Fibroblast of mammary gland (primary cell): ENCODE measurements around the gene CYB5B.

Experiments
- DNase-seq: peaks from one replicate; pipeline ENCODE4 v3.0.0-alpha.2; 2010; ENCODE audit warnings: low read depth
- H3K4me3 ChIP-seq: 2 replicates; pipeline ENCODE4 v1.5.1; 2011; ENCODE audit warnings: low read depth, mild to moderate bottlenecking, low read length, moderate library complexity; ENCODE audit not compliant: control insufficient read depth
- TF ChIP-seq, protein P1 (sequence below): conservative IDR thresholded peaks from 2 replicates; pipeline ENCODE4 v1.5.1; 2011; ENCODE audit warnings: low read depth, low read length, inconsistent platforms; ENCODE audit not compliant: control insufficient read depth, insufficient read depth

The CYB5B gene

DNA sequence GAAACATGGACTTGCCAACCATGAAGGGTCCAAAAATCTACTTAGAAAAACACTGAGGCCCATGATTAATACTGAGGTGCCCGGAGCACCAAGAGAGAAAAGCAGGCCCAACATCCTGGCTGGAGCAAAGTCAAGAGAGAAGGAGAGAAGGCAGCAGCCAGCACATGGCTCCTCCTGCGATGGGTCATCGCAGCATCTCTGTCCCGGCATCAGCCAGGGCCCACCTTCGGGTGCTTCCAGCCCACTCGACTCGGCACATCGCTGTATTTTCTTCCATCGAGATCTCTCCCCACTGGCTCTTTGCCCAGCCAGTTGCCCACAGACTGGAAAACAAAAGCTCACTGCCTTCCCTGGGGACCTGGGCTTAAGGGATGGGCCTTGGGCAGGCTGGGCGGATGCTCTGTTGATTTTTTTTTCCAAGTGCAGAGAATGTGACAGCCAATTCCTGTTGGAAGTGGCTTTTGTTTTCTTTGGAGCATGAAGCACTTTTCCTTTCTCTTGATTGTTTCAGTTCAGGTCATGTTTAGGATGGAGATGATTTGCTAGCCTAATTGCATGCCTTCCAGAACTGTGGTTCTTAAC is 58.1 kb downstream of the CYB5B start:
- TF ChIP-seq, protein P1, sequence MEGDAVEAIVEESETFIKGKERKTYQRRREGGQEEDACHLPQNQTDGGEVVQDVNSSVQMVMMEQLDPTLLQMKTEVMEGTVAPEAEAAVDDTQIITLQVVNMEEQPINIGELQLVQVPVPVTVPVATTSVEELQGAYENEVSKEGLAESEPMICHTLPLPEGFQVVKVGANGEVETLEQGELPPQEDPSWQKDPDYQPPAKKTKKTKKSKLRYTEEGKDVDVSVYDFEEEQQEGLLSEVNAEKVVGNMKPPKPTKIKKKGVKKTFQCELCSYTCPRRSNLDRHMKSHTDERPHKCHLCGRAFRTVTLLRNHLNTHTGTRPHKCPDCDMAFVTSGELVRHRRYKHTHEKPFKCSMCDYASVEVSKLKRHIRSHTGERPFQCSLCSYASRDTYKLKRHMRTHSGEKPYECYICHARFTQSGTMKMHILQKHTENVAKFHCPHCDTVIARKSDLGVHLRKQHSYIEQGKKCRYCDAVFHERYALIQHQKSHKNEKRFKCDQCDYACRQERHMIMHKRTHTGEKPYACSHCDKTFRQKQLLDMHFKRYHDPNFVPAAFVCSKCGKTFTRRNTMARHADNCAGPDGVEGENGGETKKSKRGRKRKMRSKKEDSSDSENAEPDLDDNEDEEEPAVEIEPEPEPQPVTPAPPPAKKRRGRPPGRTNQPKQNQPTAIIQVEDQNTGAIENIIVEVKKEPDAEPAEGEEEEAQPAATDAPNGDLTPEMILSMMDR, result no peak
- DNase-seq, result peak; percentile 90
- no peak overlapping the region for H3K4me3 ChIP-seq

DNA sequence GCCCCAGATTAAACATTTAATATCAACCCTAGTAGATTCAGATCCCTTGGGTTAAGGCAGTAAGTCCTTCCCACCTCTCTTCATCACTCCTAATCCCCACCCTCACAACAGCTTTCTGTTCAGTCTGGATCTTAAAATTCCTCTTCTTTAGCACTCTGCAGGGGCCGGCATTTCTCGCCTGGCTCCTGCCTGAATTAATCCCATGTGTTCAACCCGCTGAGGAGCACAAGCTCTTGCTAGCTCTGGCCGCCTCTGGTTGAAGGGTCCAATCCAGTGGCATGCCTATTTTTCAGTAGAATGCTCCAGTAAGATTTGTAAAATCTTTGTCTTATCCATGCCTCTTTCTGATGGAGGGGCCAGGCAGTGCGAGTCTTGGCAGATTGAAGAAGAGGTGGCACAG is 59.2 kb downstream of the CYB5B start:
- no peak for DNase-seq
- TF ChIP-seq, protein P1, result no peak
- H3K4me3 ChIP-seq, result no peak overlapping the region

DNA sequence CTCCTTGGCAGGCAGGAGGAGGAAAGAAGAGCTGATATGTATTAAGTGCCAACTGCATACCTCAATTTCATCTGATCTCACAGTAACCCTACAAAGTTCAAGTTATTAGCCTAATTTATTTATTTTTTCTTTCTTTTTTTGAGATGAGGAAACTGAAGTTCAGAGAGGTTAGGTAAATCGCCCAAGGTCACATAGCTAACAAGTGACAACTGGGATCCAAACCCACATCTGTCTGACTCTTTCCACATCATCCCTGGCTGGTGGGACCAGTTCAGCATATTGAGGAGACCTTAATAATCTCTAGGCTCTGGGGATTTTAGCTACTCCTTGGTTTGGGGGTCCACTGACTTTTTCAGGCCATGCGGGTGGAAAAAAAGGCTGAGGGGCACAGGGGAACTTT is 60.9 kb downstream of the CYB5B start:
- TF ChIP-seq, protein P1, result no peak
- no peak for DNase-seq
- no peak overlapping the region for H3K4me3 ChIP-seq

DNA sequence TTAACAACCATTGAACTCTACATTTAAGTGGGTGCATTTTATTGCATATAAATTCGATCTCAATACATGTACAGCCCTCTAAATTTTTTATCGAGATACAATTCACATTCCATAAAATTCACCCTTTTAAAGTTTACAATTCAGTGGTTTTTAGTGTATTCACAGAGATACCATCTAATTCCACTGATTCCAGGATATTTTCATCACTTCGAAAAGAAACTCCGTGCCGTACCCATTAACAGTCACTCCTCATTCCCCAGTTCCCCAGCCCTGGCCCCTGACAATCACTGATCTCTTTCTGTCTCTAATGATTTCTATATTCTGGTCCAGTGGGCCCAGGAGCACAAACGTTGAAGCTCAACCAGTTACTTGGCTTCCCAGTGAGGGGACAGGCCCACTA is 61.4 kb downstream of the CYB5B start:
- H3K4me3 ChIP-seq, result no peak overlapping the region
- no peak for DNase-seq
- TF ChIP-seq, protein P1, result no peak

DNA sequence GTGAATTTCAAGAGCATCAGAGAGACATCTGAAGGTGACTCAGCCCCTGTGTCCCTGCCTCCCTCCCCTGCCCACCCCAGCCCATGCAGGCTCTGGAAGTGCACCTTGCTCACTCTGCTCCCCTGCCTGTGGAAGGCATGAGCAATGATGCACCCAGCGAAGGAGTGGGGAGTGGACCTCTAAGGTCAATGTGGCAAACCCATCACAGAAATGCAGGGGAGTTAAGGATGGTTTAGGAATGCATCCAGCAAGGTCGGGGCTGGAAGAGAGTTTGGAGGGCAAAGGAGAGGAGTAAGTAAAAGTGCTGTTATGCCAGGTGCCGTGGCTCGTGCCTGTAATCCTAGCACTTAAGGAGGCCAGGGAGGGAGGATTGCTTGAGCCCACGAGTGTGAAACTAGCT is 61.9 kb downstream of the CYB5B start:
- H3K4me3 ChIP-seq, result no peak overlapping the region
- TF ChIP-seq, protein P1, result no peak
- DNase-seq, result no peak

DNA sequence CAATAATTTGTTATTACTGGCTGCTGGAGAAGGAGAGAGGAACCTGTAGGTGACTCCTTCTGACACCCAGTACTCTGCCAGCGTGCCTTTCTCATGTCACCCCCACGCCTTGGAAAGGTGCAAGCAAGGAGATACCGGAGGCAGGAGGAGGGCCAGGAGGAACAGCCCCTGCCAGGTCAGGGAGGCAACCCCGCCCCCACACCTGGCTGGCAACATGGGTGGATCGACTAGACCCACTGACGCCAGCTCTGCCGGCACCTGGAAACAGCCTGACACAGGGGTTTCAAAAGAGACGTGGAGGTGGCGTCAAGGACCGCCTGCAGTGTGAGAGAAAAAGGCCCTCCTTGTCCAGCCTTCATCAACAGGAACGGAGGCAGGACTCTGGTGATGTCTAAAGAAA is 62.3 kb downstream of the CYB5B start:
- no peak for DNase-seq
- TF ChIP-seq, protein P1, result no peak
- H3K4me3 ChIP-seq, result no peak overlapping the region

DNA sequence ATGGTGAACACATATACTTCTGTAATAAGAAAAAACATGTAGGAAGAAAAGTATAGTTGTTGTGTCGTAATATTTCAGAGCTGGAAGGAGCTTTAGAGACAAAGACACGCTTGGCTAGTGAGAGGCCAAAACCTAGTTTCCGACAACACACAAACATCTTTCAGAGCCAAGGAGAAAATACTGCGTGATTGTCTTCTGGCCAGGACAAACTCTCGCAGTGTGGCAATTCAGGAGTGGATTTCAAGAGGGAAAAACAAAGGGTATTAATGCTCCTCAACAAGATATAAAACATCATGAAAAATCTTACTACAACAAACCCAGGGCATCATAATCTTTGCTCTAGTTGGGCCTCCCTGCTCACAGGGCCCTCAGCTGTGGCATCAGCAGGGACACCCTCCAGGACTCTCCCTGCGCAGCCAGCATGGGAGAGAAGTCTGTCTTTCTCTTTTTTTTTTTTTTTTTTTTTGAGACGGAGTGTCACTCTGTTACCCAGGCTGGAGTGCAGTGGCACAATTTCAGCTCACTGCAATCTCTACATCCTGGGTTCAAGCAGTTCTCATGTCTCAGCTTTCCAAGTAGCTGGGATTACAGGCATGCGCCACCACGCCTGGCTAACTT is 66.4 kb downstream of the CYB5B start:
- no peak overlapping the region for H3K4me3 ChIP-seq
- no peak for DNase-seq
- TF ChIP-seq, protein P1, result no peak
